NT2/D1 (cell line): ENCODE measurements around the gene ARL5C.

ENCODE experiments used
- DNase-seq: peaks from one replicate; pipeline ENCODE4 v3.0.0-alpha.2; 2011; ENCODE audit warnings: low read depth, low spot score
- H3K27me3 ChIP-seq: 2 replicates; pipeline ENCODE4 v1.6.0; 2011; ENCODE audit warnings: mild to moderate bottlenecking; ENCODE audit not compliant: insufficient read length, insufficient read depth
- H3K36me3 ChIP-seq: 2 replicates; pipeline ENCODE4 v1.6.1; 2011; ENCODE audit warnings: mild to moderate bottlenecking, low read length, mixed read lengths; ENCODE audit not compliant: insufficient read depth, insufficient read length
- H3K4me1 ChIP-seq: 2 replicates; pipeline ENCODE4 v1.5.1; 2011; ENCODE audit not compliant: insufficient read depth, insufficient read length
- H3K4me3 ChIP-seq: 2 replicates; pipeline ENCODE4 v1.5.1; 2011; ENCODE audit warnings: low read depth; ENCODE audit not compliant: insufficient read length
- H3K9ac ChIP-seq: 2 replicates; pipeline ENCODE4 v1.6.0; 2011; ENCODE audit warnings: low read depth; ENCODE audit not compliant: insufficient read length
- H3K9me3 ChIP-seq: 2 replicates; pipeline ENCODE4 v1.5.1; 2011; ENCODE audit warnings: mild to moderate bottlenecking, low read length; ENCODE audit not compliant: insufficient read depth
- SUZ12 ChIP-seq: IDR thresholded peaks from 2 replicates; pipeline ENCODE4 v1.6.1; 2011; ENCODE audit not compliant: insufficient read length, insufficient read depth; ENCODE audit errors: extremely low read depth
- YY1 ChIP-seq: IDR thresholded peaks from 2 replicates; pipeline ENCODE4 v1.6.1; 2011; ENCODE audit not compliant: insufficient read length, insufficient read depth
- ZNF274 ChIP-seq: IDR thresholded peaks from 2 replicates; pipeline ENCODE4 v1.6.1; 2011; ENCODE audit warnings: mild to moderate bottlenecking, low read depth, low read length

ARL5C gene

GRCh38 chr17:39177256-39177655, 11.3 kb upstream of the ARL5C start:
- H3K9me3 ChIP-seq, result no peaks in the 10 kb centered on the region
- H3K36me3 ChIP-seq, result peaks cover 50% of the 10 kb centered on the region
- no peak for DNase-seq
- TF ChIP-seq YY1, result no peak
- no peak for TF ChIP-seq ZNF274
- TF ChIP-seq SUZ12, result no peak
- H3K4me1 ChIP-seq, result peaks cover 10% of the 10 kb centered on the region
- H3K4me3 ChIP-seq, result no peak overlapping the region
- no peak overlapping the region for H3K9ac ChIP-seq
- H3K27me3 ChIP-seq, result no peaks in the 10 kb centered on the region

- Histone ChIP-seq H3K36me3 (peaks cover 44% of the 10 kb centered on the region), H3K9ac (no peak overlapping the region), H3K4me1 (peaks cover 10% of the 10 kb centered on the region), H3K9me3 (no peaks in the 10 kb centered on the region), H3K4me3 (no peak overlapping the region), H3K27me3 (no peaks in the 10 kb centered on the region)
- no peak for DNase-seq
- TF ChIP-seq ZNF274 (no peak), YY1 (no peak)
These were observed 9.7 kb upstream of the ARL5C start for GRCh38 chr17:39175695-39176093.

- no peak overlapping the region for H3K4me3 ChIP-seq
- peak overlapping the region; percentile 44 for H3K9ac ChIP-seq
- no peaks in the 10 kb centered on the region for H3K27me3 ChIP-seq
These were observed 9.1 kb upstream of the ARL5C start for GRCh38 chr17:39174920-39175694.

GRCh38 chr17:39173526-39174274, 7.7 kb upstream of the ARL5C start:
- H3K9ac ChIP-seq, result no peak overlapping the region
- H3K27me3 ChIP-seq, result no peaks in the 10 kb centered on the region
- TF ChIP-seq YY1, result no peak
- no peak for TF ChIP-seq SUZ12
- TF ChIP-seq ZNF274, result no peak
- peaks cover 38% of the 10 kb centered on the region for H3K36me3 ChIP-seq
- H3K9me3 ChIP-seq, result no peaks in the 10 kb centered on the region
- no peak overlapping the region for H3K4me3 ChIP-seq
- no peak for DNase-seq
- peaks cover 17% of the 10 kb centered on the region for H3K4me1 ChIP-seq

More at GRCh38 chr17:39174920-39175694, 9.1 kb upstream of the ARL5C start:
- no peaks in the 10 kb centered on the region for H3K9me3 ChIP-seq
- no peak for TF ChIP-seq SUZ12
- no peak for TF ChIP-seq YY1
- TF ChIP-seq ZNF274, result no peak
- peak; percentile 68 for DNase-seq
- H3K4me1 ChIP-seq, result peaks cover 11% of the 10 kb centered on the region
- peaks cover 43% of the 10 kb centered on the region for H3K36me3 ChIP-seq

- no peak overlapping the region for H3K9ac ChIP-seq
- peaks cover 17% of the 10 kb centered on the region for H3K4me1 ChIP-seq
- no peak overlapping the region for H3K4me3 ChIP-seq
- DNase-seq, result no peak
- no peaks in the 10 kb centered on the region for H3K9me3 ChIP-seq
- H3K27me3 ChIP-seq, result no peaks in the 10 kb centered on the region
- H3K36me3 ChIP-seq, result peaks cover 37% of the 10 kb centered on the region
- TF ChIP-seq ZNF274 (no peak), YY1 (no peak), SUZ12 (no peak)
These were observed 7.1 kb upstream of the ARL5C start for GRCh38 chr17:39173080-39173479.

- no peaks in the 10 kb centered on the region for H3K27me3 ChIP-seq
- no peak for TF ChIP-seq ZNF274
- no peak for TF ChIP-seq SUZ12
- TF ChIP-seq YY1, result no peak
- no peak for DNase-seq
- H3K36me3 ChIP-seq, result peaks cover 26% of the 10 kb centered on the region
- no peak overlapping the region for H3K4me3 ChIP-seq
- peaks cover 17% of the 10 kb centered on the region for H3K4me1 ChIP-seq
- no peak overlapping the region for H3K9ac ChIP-seq
- H3K9me3 ChIP-seq, result no peaks in the 10 kb centered on the region
These were observed 6.0 kb upstream of the ARL5C start for GRCh38 chr17:39171933-39172332.

- Histone ChIP-seq H3K4me1 (peaks cover 25% of the 10 kb centered on the region), H3K9ac (no peak overlapping the region), H3K27me3 (no peaks in the 10 kb centered on the region), H3K4me3 (no peak overlapping the region), H3K36me3 (peaks cover 12% of the 10 kb centered on the region), H3K9me3 (no peaks in the 10 kb centered on the region)
- no peak for DNase-seq
- TF ChIP-seq YY1 (no peak), SUZ12 (no peak), ZNF274 (no peak)
These were observed 4.6 kb upstream of the ARL5C start for GRCh38 chr17:39170558-39170957.
